ENCODE data around the gene RELCH. TPM values are rescaled to one million over a fixed set of nuclear protein-coding genes. Genes with fewer than 3 reads are reported as not detected.
A peak's percentile ranks its signal among the peaks of the same experiment; 100 is the strongest.
"Not testable (repeated sequence)": the region's sequence is repeated elsewhere in the genome, so short reads cannot be mapped to it uniquely, and the experiment has no call there.

The RELCH gene, protein sequence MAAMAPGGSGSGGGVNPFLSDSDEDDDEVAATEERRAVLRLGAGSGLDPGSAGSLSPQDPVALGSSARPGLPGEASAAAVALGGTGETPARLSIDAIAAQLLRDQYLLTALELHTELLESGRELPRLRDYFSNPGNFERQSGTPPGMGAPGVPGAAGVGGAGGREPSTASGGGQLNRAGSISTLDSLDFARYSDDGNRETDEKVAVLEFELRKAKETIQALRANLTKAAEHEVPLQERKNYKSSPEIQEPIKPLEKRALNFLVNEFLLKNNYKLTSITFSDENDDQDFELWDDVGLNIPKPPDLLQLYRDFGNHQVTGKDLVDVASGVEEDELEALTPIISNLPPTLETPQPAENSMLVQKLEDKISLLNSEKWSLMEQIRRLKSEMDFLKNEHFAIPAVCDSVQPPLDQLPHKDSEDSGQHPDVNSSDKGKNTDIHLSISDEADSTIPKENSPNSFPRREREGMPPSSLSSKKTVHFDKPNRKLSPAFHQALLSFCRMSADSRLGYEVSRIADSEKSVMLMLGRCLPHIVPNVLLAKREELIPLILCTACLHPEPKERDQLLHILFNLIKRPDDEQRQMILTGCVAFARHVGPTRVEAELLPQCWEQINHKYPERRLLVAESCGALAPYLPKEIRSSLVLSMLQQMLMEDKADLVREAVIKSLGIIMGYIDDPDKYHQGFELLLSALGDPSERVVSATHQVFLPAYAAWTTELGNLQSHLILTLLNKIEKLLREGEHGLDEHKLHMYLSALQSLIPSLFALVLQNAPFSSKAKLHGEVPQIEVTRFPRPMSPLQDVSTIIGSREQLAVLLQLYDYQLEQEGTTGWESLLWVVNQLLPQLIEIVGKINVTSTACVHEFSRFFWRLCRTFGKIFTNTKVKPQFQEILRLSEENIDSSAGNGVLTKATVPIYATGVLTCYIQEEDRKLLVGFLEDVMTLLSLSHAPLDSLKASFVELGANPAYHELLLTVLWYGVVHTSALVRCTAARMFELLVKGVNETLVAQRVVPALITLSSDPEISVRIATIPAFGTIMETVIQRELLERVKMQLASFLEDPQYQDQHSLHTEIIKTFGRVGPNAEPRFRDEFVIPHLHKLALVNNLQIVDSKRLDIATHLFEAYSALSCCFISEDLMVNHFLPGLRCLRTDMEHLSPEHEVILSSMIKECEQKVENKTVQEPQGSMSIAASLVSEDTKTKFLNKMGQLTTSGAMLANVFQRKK
- total RNA-seq = 21.6 and 25.7 TPM in 2 replicates
- 10.6 TPM for polyA plus RNA-seq (2012)

GRCh38 chr18:62186774-62187542 is at the start of gene RELCH, which contains the start of gene PIGN:
Gene RELCH (plus strand): TSS chr18:62187255. CDS start chr18:62187506, 251 bp downstream.
Gene PIGN (minus strand): TSS chr18:62187056. CDS start chr18:62161353, 25,703 bp downstream.
- peak; percentile 99 for DNase-seq (ENCODE audit: low read depth)

- DNase-seq (ENCODE audit: low read depth) = no peak
Observed at GRCh38 chr18:62138461-62139235, 48.4 kb upstream of the RELCH start.

DNA sequence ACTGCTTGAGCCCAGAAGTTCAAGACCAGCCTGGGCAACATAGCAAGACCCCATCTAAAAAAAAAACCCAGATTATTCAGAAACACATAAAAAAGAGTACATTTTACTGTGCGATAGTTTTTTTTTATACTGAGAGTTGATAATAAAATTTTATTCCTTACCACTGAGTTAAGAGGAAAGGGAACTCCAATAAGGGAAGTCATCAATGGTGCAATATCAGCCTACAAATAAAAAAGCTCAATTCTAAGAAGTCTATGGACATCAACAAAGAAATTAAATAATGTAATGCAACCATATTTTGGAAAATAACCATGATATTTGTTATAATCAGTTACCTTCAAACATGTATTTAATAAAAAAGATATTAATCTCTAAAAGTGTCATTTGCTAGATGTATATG is 46.8 kb upstream of the RELCH start:
- DNase-seq (ENCODE audit: low read depth) = no peak

- no peak for DNase-seq (ENCODE audit: low read depth)
Observed at GRCh38 chr18:62144338-62144737, 42.7 kb upstream of the RELCH start.

DNA sequence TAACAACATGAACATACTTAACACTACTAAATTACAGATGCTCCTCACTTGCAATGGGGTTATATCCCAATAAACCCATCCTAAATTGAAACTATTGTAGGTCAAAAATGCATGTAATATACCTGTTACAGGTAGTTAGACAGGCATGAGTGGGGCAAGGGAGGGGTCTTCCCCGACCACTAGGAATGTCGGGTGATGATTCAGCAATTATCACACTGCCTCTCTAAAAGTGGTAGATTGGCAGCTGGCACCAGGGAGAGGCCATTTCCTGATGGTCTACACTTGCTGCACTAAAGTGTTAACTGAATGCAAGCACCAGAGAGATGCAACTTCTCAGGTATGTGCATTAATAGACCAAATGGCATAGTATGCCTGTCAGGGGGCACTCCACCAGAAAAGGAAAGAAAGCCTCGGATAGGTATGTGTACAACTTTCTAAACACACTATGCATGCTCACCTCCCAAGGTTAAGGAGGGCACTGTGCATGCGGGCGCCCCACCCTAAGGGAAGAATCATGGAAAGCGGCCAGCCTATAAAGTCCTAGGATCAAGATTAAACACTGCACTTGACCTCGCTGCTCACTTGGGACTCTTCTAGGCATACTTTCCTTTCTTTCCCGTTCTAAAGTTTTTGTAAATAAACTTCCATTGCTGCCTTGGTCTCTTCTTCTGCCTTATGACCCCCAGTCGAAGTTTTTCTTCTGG is 35.8 kb upstream of the RELCH start:
- no peak for DNase-seq (ENCODE audit: low read depth)

GRCh38 chr18:62152844-62153243 is 34.2 kb upstream of the RELCH start:
- no peak for DNase-seq (ENCODE audit: low read depth)

- no peak for DNase-seq (ENCODE audit: low read depth)
Observed at GRCh38 chr18:62157843-62158242, 29.2 kb upstream of the RELCH start.

GRCh38 chr18:62164310-62164709 is 22.7 kb upstream of the RELCH start:
- no peak for DNase-seq (ENCODE audit: low read depth)

DNA sequence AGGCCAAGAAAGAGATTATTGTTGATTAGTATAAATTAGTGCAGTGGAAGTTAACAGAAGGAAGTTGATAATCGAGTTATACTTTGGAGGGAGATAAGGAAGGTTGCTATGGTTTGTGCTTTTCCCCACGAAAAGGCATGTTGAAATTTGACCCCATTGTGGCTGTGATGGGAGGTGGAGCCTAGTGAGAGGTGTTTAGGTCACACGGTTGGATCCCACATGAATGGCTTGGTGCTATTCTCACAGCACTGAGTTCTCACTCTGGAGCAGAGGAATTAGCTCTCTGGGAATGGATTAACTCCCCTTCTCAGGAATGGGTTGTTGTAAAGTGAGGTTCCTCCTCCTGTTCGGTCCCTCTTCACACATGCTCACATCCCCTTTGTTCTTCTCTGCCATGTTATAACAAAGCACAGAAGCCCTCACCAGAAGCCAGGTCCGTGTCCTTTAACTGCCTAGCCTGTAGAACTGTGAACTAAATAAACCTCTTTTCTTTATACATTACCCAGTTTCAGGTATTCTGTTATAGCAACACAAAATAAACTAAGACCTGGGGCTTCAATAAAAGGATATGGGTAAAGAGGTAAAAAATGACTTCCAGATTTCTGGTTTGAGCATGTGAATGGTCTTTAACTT is 22.1 kb upstream of the RELCH start:
- DNase-seq (ENCODE audit: low read depth) = no peak

- no peak for DNase-seq (ENCODE audit: low read depth)
Observed at GRCh38 chr18:62165583-62165982, 21.5 kb upstream of the RELCH start.

GRCh38 chr18:62166524-62166923 is 20.5 kb upstream of the RELCH start:
- DNase-seq (ENCODE audit: low read depth) = not testable (repeated sequence)

DNA sequence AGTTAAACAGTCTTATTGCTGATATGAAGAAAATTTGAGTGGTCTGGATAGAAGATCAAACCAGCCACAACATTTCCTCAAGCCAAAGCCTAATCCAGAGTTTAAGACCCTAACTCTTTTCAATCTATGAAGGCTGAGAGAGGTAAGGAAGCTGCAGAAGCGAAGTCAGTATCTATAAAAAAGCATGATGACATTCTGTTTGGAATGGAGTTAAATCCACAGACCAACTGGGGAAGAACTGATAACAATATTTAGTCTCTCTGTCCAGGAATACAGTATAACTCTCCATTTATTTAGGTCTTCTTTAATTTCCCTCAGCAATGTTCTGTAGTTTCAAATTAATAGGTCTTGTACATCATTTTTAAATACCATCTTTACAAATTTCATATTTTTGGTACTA is 16.2 kb upstream of the RELCH start:
- peak; percentile 78 for DNase-seq (ENCODE audit: low read depth)

- DNase-seq (ENCODE audit: low read depth) = no peak
Observed at GRCh38 chr18:62172298-62172697, 14.8 kb upstream of the RELCH start.

- DNase-seq (ENCODE audit: low read depth) = no peak
Observed at GRCh38 chr18:62175521-62175920, 11.5 kb upstream of the RELCH start.

DNA sequence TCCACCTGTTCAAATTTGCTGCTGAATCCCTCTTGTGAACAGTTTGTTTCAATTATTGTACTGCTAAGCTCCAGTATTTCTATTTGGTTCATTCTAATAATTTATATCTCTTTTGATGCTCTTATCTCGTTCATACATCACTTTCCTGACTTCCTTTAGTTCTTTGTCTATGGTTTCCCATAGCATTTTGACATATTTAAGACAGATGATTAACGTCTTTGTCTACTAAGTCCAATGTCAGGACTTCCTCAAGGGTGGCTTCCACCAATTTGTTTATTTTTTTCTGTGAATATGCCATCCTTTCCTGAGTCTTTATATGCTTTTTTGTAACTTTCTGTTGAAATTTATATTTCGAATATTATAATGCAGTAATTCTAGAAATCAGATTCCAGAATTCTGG is 9.8 kb upstream of the RELCH start:
- no peak for DNase-seq (ENCODE audit: low read depth)

GRCh38 chr18:62179213-62179612 is 7.8 kb upstream of the RELCH start:
- no peak for DNase-seq (ENCODE audit: low read depth)

DNA sequence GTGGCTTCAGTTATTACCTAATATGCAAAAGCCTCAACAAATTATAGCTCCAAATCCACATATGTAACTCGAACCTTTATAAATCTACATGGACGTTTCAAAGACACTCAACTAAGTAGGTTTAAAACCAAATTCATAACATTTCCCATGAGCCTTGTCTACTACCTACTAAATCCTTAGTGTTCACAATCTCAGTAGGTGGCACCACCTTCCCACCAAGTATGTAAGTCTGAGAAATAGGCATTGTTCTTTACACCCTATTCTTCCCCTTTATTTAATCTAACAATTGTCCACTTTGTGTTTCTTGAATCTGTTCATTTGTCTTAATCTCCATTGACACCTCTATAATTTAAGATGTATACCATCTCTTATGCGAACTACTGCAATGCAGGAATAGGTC is 4.8 kb upstream of the RELCH start:
- no peak for DNase-seq (ENCODE audit: low read depth)

- DNase-seq (ENCODE audit: low read depth) = peak; percentile 58
Observed at GRCh38 chr18:62183578-62184195, 3.4 kb upstream of the RELCH start.

- DNase-seq (ENCODE audit: low read depth) = no peak
Observed at GRCh38 chr18:62186499-62186773, 619 bp upstream of the RELCH start.

Measured in myocyte (in vitro differentiated cells).